HG03095 (cell line): ENCODE data around the gene CACFD1.

Experiments
- ATAC-seq: cut with Tn5 transposase; IDR thresholded peaks from one replicate; pipeline ENCODE4 v1.9.1; 2021; ENCODE audit warnings: moderate library complexity; ENCODE audit not compliant: unreplicated experiment

CACFD1 gene

DNA sequence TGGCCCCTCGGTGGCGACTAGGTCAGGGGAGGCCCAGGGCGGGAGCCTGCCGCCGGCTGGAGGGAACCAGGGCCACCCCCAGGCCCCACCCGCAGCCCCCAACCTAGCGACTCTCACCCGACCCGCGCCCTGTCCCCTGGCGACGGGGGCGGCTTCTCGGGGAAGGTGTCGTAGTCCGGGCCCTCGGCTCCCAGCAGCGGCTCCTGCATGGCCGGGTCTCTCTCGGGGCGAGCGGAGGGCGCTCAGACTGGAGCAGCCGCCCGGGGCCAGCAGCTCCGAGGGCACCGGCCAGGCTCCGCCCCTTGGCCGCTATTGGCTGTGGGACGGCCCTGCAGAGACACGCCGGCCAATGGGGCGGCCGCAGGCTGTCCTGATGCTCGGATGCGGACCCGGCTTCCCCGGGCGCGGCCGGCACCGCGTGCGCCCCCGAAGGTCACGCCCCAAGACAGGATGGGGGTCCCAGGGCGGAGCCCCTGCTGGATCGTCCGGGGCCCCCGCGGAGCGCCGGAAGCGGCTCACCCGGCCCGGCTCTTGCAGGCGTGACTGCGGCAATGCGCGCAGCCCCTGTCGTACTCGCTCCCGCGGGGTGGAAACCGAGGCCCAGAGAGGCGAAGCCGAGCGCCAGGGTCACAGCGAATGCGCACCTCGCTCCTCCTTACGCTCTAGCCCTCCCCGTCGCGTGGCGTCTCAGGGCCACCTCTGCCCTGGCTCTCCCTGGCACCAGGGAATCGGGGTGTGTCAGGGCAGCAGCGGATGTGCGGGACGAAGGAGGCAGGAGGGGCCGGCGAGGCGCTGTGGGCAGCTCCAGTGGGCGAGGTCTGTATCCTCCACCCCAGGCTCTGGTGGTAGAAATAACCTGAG lies 19.3 kb downstream of the CACFD1 start, which contains the start of gene SLC2A6:
TSS of gene SLC2A6 (minus strand) at position 249 of the 861 bp plus-strand sequence. CDS start at position 209, 40 bp downstream.
- ATAC-seq = peak; percentile 87

GRCh38 chr9:133483611-133484010 lies 23.8 kb downstream of the CACFD1 start:
- no peak for ATAC-seq

DNA sequence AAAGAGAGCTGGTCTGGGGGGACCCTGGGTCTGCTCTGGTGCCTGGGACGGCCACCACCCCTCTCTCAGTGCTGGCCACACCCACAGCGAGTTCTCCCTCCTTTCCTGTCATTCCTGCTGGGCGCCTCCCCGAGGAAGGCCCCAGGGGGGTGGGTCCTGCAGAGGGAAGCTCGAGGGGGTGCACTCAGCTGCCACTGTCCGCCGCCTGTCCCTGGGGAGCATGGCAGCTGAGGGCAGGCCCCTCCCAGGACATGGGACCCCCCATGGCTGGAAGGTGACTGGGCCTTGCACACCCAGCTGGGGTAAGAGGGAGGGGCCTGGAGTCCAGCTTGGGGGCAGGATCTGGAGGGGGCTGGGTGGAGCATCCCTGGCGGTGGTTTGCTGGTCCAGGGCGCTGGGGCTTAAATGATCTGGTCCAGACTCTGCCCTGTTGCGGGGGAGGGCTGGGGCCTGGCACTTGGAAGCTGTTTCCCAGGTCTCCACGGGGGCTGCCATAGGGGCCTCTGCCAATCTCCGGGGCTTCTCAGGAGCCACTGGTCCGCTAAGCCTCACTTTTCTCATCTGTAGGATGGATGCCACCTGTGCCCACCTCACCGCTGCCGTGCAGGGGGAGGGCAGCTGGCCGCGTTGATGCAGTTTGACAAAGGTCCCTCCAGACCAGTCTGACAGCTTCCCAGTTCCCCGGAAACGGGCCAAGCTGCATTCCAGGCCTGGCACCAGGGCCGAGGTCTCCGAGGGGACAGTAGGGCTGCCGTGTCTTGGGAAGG lies 25.1 kb downstream of the CACFD1 start:
- ATAC-seq = no peak

DNA sequence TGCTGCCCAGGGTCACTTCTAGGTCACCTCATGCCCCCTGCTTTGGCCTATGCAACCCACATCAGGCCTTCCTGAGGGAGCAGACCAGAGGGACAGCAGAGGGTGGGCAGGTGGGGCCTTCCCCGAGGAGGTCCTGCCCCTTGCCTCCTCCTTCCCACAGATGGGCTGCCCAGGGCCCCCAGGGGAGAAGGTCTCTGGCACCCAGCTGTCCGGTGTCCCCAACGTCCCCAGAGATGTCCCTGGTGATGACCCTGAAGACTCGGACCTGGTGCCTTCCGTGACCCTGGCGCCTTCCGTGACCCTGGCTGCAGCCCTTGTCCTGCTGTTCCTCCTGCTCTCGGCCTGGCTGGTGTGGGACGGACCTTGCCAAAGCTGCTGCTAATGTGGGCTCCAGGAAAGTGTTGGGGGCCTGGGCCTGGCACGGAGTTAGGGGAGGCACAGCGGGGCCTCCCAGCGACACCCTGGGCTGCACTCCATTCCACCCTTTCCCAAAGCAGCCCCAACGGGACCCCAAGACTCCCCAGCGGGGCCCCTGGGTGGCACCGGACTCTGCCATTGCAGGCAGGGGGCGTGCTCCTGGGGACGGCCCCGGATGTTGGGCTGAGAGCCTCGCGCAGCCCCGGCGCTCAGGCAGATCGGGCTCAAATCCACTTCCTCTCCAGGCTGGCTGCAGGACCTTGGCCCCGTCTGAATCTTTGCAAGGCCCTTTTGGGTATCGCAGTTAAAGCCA lies 25.9 kb downstream of the CACFD1 start:
- ATAC-seq = no peak

DNA sequence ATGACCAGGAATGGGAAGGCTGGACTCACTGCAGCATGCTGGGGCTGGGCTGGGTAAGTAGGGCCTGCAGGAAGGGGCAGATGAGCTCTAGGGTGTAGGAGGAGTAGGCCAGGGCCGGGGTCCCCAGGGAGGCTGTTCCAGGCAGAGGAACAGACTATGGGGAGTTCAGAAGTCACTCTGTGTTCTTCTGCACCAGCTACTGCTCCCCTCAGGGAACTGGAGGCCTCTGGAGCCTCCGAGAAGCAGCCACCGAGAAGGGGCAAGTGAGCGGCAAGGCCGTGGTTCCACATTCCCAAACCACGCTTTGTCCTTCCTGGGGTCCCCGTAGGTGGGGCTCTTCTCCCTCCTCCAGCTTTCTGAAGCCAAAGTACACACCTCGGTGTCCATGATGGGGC lies 27.6 kb downstream of the CACFD1 start:
- no peak for ATAC-seq

DNA sequence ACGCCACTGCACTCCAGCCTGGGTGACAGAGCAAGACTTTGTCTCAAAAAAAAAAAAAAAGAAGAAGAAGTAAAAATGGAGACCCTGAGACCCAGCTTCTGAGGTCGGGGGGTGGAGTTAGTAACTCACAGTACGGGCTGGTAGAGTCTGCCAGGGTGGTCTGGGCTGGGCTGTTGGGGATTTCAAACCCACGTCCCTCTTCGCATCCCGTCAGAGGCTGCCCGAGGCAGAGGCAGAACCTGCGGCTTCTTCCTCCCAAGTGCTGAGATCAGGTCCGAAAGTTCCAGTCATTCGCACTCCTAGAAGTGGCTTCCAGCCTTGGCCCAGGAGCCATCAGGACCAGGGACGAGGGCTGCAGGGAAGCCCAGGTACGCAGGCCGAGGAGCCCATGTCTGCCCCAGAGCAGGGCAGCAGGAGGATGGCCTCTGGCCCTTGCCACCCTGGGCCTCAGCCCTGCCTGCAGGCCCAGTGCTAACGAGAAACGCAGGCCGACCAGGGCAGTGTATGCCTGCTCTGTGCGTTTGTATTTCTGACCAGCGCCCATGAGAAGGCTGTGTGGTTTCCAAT lies 29.0 kb downstream of the CACFD1 start:
- no peak for ATAC-seq

- ATAC-seq = no peak
These were observed 29.7 kb downstream of the CACFD1 start for GRCh38 chr9:133489253-133490190.

- ATAC-seq = no peak
These were observed 30.5 kb downstream of the CACFD1 start for GRCh38 chr9:133490201-133490681.

GRCh38 chr9:133490865-133491655 lies 31.3 kb downstream of the CACFD1 start:
- ATAC-seq = no peak

GRCh38 chr9:133491656-133491925 lies 31.8 kb downstream of the CACFD1 start:
- no peak for ATAC-seq

DNA sequence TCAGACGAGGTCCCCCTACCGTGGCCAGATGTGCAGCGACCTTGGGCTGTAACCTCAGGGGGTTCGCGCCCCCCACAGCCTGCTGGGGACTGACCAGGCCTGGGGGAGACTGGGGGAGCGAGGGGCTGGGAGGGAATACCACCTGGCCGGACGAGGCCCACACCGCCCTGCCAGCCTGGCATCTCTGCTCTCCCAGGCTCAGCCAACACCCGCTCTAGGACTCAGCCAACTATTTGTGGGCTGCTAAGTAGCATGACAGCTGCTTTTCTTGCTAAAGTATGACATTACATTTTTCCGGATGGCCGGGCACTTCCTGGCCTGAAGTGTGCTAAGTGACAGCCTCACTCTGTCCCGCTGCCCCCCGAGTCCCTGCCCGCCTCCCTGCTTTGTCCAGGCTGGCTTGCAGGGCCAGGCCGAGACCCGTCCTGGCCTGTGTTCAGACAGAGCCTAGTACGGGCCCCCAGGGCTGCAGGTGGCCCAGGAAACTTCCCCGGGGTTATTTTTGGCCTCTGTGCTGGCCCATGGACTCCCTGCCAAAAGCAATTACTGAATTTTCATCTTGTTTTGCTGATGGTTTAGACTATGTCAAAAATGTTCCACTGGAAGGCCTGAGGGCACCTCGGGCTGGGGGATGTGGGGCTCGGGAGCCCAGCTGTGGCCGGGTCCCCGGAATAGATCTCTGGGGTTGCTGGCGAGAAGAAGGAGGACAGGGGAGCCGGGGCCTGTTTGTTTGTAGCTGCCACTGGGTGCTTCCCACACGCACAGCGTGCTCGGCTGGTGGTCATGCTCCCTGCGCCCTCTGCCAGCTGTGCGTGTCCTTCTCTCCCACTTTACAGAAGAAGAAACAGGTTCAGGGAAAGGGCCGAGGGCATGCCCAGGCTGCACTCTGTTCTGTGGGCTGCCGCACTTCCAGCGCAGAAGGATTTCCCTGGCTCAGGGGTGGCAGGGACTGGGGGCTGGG lies 32.6 kb downstream of the CACFD1 start:
- no peak for ATAC-seq

DNA sequence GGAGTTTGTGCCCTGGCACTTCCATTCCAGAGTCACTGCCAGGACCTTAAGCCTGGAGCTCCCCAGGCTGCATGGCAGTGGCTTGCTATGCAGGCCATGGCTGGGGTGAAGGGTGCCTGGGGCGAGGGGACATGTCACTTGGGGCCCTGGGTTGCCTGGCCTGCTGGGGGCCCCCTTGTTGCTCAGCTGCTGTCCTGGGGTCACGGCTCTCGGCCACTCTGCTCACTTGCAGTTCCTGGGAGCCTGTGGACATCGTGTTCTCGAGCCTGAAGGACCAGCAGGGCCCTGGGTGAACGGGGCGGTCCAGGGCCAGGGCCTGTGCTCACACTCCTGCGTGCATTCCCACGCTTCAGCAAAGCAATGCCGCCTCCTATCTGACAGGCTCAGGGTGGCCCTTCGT lies 33.6 kb downstream of the CACFD1 start:
- ATAC-seq = no peak

DNA sequence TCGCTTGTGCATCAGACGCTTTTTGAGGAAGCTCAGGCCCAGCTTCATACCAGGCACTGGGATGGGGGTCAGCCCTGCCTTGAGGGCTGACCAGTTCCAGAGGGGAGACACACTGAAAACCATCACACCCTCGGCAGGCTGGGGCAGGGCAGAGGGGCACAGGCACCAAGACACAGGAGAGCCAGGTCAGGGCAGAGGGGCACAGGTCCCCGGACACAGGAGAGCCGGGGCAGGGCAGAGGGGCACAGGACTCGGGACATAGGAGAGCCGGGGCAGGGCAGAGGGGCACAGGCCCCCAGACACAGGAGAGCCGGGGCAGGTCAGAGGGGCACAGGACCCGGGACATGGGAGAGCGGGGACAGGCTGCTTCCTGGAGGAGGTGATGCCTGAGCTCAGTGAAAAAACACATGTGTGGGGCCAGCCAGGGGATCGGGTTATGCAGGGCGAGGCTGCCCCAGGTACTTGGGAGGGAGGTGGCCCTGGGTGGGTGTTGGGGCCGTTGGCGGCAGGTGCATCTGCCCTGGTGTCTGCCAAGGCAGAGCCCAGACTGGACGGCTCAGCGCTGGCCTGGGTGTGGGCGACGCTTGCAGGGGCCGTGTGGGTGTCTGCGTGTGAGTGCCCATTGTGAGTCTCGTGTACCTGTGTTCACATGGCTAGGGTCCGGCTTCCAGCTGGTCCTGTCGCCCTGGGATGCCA lies 34.2 kb downstream of the CACFD1 start:
- no peak for ATAC-seq

DNA sequence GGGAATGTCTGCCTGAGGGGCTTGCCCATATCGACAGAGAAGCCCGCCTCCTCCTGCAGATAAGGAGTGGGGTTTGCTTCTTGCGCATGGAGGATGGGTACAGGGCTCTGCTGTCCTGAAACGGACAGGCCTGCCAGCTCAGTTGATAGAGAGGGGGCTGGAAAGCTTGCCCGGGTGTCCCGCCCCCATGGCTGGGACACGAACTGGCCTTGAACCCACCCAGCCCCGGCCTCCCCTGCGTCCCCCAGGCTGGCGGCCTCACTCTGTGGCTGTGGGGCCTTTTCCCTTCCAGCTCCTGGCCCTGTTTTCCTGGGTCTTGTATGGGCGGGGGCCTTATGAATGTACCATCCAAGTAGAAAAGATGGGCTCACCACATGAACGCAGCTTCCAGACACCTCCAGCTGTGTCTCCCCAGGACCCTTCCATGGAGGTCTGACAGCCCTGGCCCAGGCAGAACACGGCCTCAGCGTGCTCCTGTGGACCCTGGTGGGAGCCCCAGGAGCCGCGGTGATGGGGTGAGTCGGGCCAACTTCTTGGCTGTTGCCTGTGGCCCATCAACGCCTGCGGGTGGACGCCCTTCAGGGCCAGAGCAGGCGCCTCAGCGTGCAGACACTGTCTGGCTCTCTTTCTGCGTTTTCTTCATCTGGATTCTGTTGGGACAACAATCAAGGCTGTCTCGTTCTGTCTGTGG lies 35.0 kb downstream of the CACFD1 start:
- no peak for ATAC-seq

- no peak for ATAC-seq
These were observed 35.8 kb downstream of the CACFD1 start for GRCh38 chr9:133495327-133496293.
